ENCODE results near the gene MCCD1.
"Not testable (repeated sequence)": the region's sequence is repeated elsewhere in the genome, so short reads cannot be mapped to it uniquely, and the experiment has no call there.

Gene MCCD1

DNA sequence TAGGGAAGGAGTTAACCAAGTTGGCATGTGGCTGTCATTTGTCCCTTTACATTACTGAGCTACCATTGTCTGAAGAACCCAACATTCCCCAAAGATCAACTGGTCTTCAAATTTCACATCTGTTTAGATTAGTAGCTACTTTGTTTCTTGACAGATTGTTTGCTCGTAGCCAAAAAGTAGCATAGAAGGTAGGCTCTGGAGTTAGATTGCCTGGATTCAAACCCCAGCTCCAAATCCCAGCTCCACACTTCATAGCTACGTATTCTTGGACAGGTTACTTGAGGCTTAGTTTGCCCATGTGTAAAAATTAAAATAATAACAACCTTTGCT, 19.7 kb downstream of the MCCD1 start:
- DNase-seq: no peak
- TF ChIP-seq, protein P1, sequence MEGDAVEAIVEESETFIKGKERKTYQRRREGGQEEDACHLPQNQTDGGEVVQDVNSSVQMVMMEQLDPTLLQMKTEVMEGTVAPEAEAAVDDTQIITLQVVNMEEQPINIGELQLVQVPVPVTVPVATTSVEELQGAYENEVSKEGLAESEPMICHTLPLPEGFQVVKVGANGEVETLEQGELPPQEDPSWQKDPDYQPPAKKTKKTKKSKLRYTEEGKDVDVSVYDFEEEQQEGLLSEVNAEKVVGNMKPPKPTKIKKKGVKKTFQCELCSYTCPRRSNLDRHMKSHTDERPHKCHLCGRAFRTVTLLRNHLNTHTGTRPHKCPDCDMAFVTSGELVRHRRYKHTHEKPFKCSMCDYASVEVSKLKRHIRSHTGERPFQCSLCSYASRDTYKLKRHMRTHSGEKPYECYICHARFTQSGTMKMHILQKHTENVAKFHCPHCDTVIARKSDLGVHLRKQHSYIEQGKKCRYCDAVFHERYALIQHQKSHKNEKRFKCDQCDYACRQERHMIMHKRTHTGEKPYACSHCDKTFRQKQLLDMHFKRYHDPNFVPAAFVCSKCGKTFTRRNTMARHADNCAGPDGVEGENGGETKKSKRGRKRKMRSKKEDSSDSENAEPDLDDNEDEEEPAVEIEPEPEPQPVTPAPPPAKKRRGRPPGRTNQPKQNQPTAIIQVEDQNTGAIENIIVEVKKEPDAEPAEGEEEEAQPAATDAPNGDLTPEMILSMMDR (IDR thresholded peaks at IDR 0.05; ENCODE audit: low read depth, low read length): no peak
- no peaks in the 10 kb centered on the region for H3K27me3 ChIP-seq (ENCODE audit: insufficient read depth, low read depth, severe bottlenecking)
- no peak overlapping the region for H3K27ac ChIP-seq
- no peaks in the 10 kb centered on the region for H3K9me3 ChIP-seq (ENCODE audit: severe bottlenecking)
- peaks cover 51% of the 10 kb centered on the region for H3K36me3 ChIP-seq
- no peak overlapping the region for H3K4me3 ChIP-seq (ENCODE audit: low read depth, low read length)

DNA sequence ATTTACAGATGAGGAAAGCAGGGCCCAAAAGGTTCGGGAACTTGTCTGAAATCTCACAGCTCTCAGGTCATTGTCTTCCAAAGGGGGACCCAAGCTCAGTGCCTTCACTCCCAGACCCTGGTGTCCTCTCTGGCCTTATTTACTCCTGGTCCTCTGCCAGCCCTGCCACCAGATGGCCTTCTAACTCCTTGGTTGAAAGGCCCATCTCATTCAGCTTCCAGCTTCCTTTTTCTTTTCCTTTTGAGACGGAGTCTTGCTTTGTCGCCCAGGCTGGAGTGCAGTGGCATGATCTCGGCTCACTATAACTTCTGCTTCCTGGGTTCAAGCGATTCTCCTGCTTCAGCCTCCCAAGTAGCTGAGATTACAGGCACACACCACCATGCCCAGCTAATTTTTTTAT, 22.6 kb downstream of the MCCD1 start:
- peaks cover 67% of the 10 kb centered on the region for H3K36me3 ChIP-seq
- not testable (repeated sequence) for H3K27me3 ChIP-seq (ENCODE audit: insufficient read depth, low read depth, severe bottlenecking); H3K4me3 ChIP-seq (ENCODE audit: low read depth, low read length); H3K9me3 ChIP-seq (ENCODE audit: severe bottlenecking); H3K27ac ChIP-seq
- TF ChIP-seq, protein P1 (IDR thresholded peaks at IDR 0.05; ENCODE audit: low read depth, low read length): peak; percentile 84
- DNase-seq: peak; percentile 77

DNA sequence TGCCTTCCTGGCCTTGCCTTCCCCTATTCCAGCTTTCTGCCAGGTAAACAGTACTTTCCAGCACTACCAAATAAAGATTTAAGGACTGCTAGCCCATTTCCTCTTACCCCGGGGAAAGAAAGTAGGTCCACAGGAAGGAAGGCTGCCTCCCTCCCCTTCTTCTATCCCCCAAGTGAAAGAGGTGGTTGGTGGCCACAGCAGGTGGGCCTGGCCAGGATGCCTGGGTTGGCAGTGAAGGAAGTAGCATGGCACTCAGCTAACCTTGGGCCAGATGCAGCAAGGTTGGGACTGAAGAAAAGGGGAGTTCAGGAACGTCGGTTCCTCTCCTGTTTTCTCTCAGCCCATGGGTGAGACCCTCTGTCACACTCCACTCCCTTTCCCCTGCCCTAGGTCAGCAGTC, 27.5 kb downstream of the MCCD1 start:
- Histone ChIP-seq H3K4me3 (ENCODE audit: low read depth, low read length) (no peak overlapping the region), H3K9me3 (ENCODE audit: severe bottlenecking) (no peaks in the 10 kb centered on the region), H3K27me3 (ENCODE audit: insufficient read depth, low read depth, severe bottlenecking) (no peaks in the 10 kb centered on the region), H3K36me3 (peaks cover 81% of the 10 kb centered on the region), H3K27ac (no peak overlapping the region)
- TF ChIP-seq, protein P1 (IDR thresholded peaks at IDR 0.05; ENCODE audit: low read depth, low read length): no peak
- DNase-seq: no peak

DNA sequence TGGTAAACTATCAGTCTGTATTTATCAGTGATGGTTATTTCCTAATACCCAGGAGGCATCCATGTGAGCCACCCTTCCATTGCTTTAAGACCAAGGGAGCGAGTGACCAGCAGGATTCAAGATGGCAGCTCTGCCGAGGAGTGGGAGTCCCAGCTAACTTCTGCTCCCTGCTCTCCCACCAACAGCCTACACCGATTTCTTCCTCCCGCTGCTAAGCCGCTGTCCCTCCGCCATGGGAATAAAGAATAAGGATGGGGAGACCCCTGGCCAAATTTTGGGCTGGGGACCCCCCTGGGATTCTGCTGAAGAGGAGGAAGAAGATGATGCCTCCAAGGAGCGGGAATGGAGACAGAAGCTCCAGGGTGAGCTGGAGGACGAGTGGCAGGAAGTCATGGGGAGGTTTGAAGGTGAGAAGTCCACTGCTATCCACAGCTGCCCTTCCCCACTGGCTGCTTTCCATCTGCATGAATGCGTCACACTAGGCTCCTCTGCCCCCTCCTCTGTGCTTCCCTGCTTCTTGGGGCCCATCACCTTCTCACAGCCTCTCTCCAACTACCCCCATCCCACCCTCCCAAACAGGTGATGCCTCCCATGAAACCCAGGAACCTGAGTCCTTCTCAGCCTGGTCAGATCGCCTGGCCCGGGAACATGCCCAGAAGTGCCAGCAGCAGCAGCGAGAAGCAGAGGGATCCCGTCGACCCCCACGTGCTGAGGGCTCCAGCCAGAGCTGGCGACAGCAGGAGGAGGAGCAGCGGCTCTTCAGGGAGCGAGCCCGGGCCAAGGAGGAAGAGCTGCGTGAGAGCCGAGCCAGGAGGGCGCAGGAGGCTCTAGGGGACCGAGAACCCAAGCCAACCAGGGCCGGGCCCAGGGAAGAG, 28.9 kb downstream of the MCCD1 start:
- DNase-seq: no peak
- TF ChIP-seq, protein P1 (IDR thresholded peaks at IDR 0.05; ENCODE audit: low read depth, low read length): no peak
- H3K4me3 ChIP-seq (ENCODE audit: low read depth, low read length): no peak overlapping the region
- no peaks in the 10 kb centered on the region for H3K9me3 ChIP-seq (ENCODE audit: severe bottlenecking)
- H3K27me3 ChIP-seq (ENCODE audit: insufficient read depth, low read depth, severe bottlenecking): no peaks in the 10 kb centered on the region
- no peak overlapping the region for H3K27ac ChIP-seq
- peaks cover 70% of the 10 kb centered on the region for H3K36me3 ChIP-seq

DNA sequence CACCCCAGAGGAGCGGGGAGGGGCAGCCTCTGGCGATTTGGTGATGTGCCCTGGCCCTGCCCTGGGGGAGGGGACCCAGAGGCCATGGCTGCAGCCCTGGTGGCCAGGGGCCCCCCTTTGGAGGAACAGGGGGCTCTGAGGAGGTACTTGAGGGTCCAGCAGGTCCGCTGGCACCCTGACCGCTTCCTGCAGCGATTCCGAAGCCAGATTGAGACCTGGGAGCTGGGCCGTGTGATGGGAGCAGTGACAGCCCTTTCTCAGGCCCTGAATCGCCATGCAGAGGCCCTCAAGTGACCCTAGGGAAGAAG, 29.5 kb downstream of the MCCD1 start:
- Histone ChIP-seq H3K27me3 (ENCODE audit: insufficient read depth, low read depth, severe bottlenecking) (no peaks in the 10 kb centered on the region), H3K36me3 (peaks cover 65% of the 10 kb centered on the region), H3K27ac (no peak overlapping the region), H3K4me3 (ENCODE audit: low read depth, low read length) (no peak overlapping the region), H3K9me3 (ENCODE audit: severe bottlenecking) (no peaks in the 10 kb centered on the region)
- DNase-seq: no peak
- TF ChIP-seq, protein P1 (IDR thresholded peaks at IDR 0.05; ENCODE audit: low read depth, low read length): no peak
